GM12878 (cell line): ENCODE results near the gene TPRN.

ENCODE experiments used
- BCL3 ChIP-seq: IDR thresholded peaks from 2 replicates; pipeline ENCODE4 v1.6.1; 2011; ENCODE audit warnings: borderline replicate concordance, low read depth, mild to moderate bottlenecking, moderate library complexity, low read length; ENCODE audit not compliant: insufficient read depth, poor library complexity, severe bottlenecking
- CTCF ChIP-seq, 3 experiments: IDR thresholded peaks in 2 of 3; conservative IDR thresholded peaks in 1 of 3; 2 replicates each; pipeline ENCODE4 v1.5.1; 2011; ENCODE audit warnings: low read depth in 3 of 3, low read length in 3 of 3, mild to moderate bottlenecking in 3 of 3, control low read depth in 2 of 3, moderate library complexity in 2 of 3, inconsistent platforms in 1 of 3, mixed read lengths in 1 of 3; ENCODE audit not compliant: control insufficient read depth in 2 of 3, insufficient read depth in 1 of 3; ENCODE audit errors: extremely low read depth in 1 of 3
- MEF2B ChIP-seq: fragments of 450-650 bp; IDR thresholded peaks from 2 replicates; pipeline ENCODE4 v1.6.1; 2018; ENCODE audit warnings: mild to moderate bottlenecking, moderate library complexity; ENCODE audit not compliant: partially characterized antibody, poor library complexity, severe bottlenecking
- NFYB ChIP-seq: IDR thresholded peaks from 2 replicates; pipeline ENCODE4 v1.6.1; 2011; ENCODE audit warnings: low read depth, mild to moderate bottlenecking, low read length, improper control_type of control experiment, moderate library complexity; ENCODE audit not compliant: insufficient read depth
- POLR2A ChIP-seq: IDR thresholded peaks from 2 replicates; pipeline ENCODE4 v1.6.1; 2011; ENCODE audit warnings: low read depth, mild to moderate bottlenecking, low read length
- TCF3 ChIP-seq: IDR thresholded peaks from 2 replicates; pipeline ENCODE4 v1.6.1; 2012; ENCODE audit warnings: low read depth, mild to moderate bottlenecking, low read length, borderline replicate concordance; ENCODE audit not compliant: insufficient read depth
- ZSCAN29 ChIP-seq: fragments of 450-650 bp; IDR thresholded peaks from 2 replicates; pipeline ENCODE4 v1.6.1; 2017; ENCODE audit warnings: mild to moderate bottlenecking, moderate library complexity
- TF ChIP-seq, protein P1 (sequence below): fragments of 450-650 bp; IDR thresholded peaks from 2 replicates; pipeline ENCODE4 v1.6.1; 2016; ENCODE audit warnings: mild to moderate bottlenecking

- TF ChIP-seq POLR2A: no peak; the same call in 1 of the 2 replicates
- no peak for TF ChIP-seq CTCF (IDR thresholded peaks at IDR 0.05 in 2 of 3, conservative IDR thresholded peaks at IDR 0.05 in 1 of 3; ENCODE audit: control insufficient read depth in 2 of 3, extremely low read depth in 1 of 3, insufficient read depth in 1 of 3, low read depth in 3 of 3, low read length in 3 of 3)
- TF ChIP-seq ZSCAN29: no peak
- TF ChIP-seq MEF2B: no peak
- TF ChIP-seq NFYB: no peak
- no peak for TF ChIP-seq BCL3
- TF ChIP-seq, protein P1, sequence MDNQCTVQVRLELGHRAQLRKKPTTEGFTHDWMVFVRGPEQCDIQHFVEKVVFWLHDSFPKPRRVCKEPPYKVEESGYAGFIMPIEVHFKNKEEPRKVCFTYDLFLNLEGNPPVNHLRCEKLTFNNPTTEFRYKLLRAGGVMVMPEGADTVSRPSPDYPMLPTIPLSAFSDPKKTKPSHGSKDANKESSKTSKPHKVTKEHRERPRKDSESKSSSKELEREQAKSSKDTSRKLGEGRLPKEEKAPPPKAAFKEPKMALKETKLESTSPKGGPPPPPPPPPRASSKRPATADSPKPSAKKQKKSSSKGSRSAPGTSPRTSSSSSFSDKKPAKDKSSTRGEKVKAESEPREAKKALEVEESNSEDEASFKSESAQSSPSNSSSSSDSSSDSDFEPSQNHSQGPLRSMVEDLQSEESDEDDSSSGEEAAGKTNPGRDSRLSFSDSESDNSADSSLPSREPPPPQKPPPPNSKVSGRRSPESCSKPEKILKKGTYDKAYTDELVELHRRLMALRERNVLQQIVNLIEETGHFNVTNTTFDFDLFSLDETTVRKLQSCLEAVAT: no peak
- TF ChIP-seq TCF3: no peak
Measured at GRCh38 chr9:137191691-137192447, 8.7 kb downstream of the TPRN start.
